ENCODE measurements around the gene AQP2.

Gene AQP2

GRCh38 chr12:49912345-49913255 lies 37.9 kb upstream of the AQP2 start:
- Histone ChIP-seq H3K4me3 (ENCODE audit: control insufficient read depth in 1 of 7, extremely low read depth in 1 of 7, insufficient read depth in 4 of 7, low read depth in 2 of 7, low read length in 6 of 7) (no peak overlapping the region), H3K4me1 (ENCODE audit: control extremely low read depth in 1 of 4, control insufficient read depth in 4 of 4, insufficient read depth in 4 of 4, low read length in 3 of 4) (no peaks in the 10 kb centered on the region), H3K9me3 (ENCODE audit: control extremely low read depth in 1 of 5, control insufficient read depth in 4 of 5, insufficient read depth in 2 of 5, low read depth in 1 of 5, low read length in 4 of 5) (no peaks in the 10 kb centered on the region), H3K27ac (ENCODE audit: insufficient read depth in 1 of 2, low read depth in 1 of 2, low read length in 2 of 2, poor library complexity in 1 of 2, severe bottlenecking in 2 of 2) (no peak overlapping the region), H3K36me3 (ENCODE audit: control insufficient read depth in 4 of 4, insufficient read depth in 4 of 4, low read length in 3 of 4) (no peaks in the 10 kb centered on the region), H3K27me3 (replicated peaks in 2 of 5; ENCODE audit: control insufficient read depth in 4 of 5, insufficient read depth in 5 of 5, low read length in 4 of 5) (peaks cover 0 to 5% (median 0%) of the 10 kb centered on the region in 5 experiments)
- ChIA-PET CTCF (no interaction called here), POLR2A (no interaction called here)
- 89% methylated on average over 15 of the region's 16 CpGs for WGBS (ENCODE audit: insufficient coverage)
- DNase-seq: no peak

DNA sequence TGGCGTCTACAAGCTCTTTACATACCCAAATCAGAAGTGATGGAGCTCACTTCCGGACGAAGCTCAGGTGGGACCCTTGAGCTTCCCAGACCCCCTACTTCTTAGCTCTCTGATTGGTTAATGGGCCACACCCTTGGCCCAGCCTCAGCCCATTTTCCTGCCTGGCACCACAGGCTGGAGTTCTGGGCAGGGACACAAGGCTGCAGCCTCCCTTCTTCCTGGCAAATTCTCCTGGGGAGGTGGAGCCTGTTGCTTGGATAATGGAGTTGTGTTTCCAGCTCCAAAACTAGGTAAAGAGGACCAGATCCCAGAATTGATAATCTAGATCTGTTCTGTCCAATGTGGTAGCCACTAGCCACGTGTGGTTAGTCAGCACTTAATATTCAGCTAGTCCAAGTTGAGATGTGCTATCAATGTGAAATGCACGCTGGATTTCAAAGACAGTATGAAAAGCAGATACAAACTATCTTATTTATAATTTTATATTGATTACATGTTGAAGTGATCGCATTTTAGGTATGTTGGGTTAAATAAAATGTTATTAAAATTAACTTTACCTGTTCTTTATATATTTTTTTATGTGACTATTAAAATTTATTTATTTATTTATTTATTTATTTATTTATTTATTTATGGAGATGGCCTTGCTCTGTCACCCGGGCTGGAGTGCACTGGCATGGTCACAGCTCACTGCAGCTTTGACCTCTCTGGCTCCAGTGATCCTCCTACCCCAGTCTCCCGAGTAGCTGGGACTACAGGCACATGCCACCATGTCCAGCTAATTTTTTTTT lies 34.2 kb upstream of the AQP2 start:
- Histone ChIP-seq H3K27me3 (replicated peaks in 2 of 5; ENCODE audit: control insufficient read depth in 4 of 5, insufficient read depth in 5 of 5, low read length in 4 of 5) (peaks cover 0 to 10% (median 0%) of the 10 kb centered on the region in 5 experiments), H3K9me3 (ENCODE audit: control extremely low read depth in 1 of 5, control insufficient read depth in 4 of 5, insufficient read depth in 2 of 5, low read depth in 1 of 5, low read length in 4 of 5) (no peaks in the 10 kb centered on the region), H3K27ac (ENCODE audit: insufficient read depth in 1 of 2, low read depth in 1 of 2, low read length in 2 of 2, poor library complexity in 1 of 2, severe bottlenecking in 2 of 2) (no peak overlapping the region), H3K36me3 (ENCODE audit: control insufficient read depth in 4 of 4, insufficient read depth in 4 of 4, low read length in 3 of 4) (no peaks in the 10 kb centered on the region), H3K4me1 (ENCODE audit: control extremely low read depth in 1 of 4, control insufficient read depth in 4 of 4, insufficient read depth in 4 of 4, low read length in 3 of 4) (no peaks in the 10 kb centered on the region), H3K4me3 (ENCODE audit: control insufficient read depth in 1 of 7, extremely low read depth in 1 of 7, insufficient read depth in 4 of 7, low read depth in 2 of 7, low read length in 6 of 7) (no peak overlapping the region)
- 94% methylated on average over 3 of the region's 8 CpGs for WGBS (ENCODE audit: insufficient coverage)
- no peak for DNase-seq
- ChIA-PET CTCF (interaction anchor here (0.6 to 1.9 kb wide), 5 partner anchors 12 to 308 kb away, joined by 3 to 7 read pairs (median 4); partner anchors contain the start of gene FAIM2), POLR2A (no interaction called here)

- ChIA-PET POLR2A (interaction anchor here (0.6 kb wide), 1 partner anchor 108 kb away, joined by 3 read pairs; no protein-coding TSS in a partner anchor), CTCF (interaction anchor here (1.1 to 1.8 kb wide), 2 partner anchors 16 to 19 kb away, joined by 3 to 4 read pairs; no protein-coding TSS in a partner anchor)
- Histone ChIP-seq H3K36me3 (ENCODE audit: control insufficient read depth in 4 of 4, insufficient read depth in 4 of 4, low read length in 3 of 4) (no peaks in the 10 kb centered on the region), H3K9me3 (ENCODE audit: control extremely low read depth in 1 of 5, control insufficient read depth in 4 of 5, insufficient read depth in 2 of 5, low read depth in 1 of 5, low read length in 4 of 5) (no peaks in the 10 kb centered on the region), H3K27me3 (replicated peaks in 2 of 5; ENCODE audit: control insufficient read depth in 4 of 5, insufficient read depth in 5 of 5, low read length in 4 of 5) (peaks cover 0 to 10% (median 0%) of the 10 kb centered on the region in 5 experiments), H3K4me1 (ENCODE audit: control extremely low read depth in 1 of 4, control insufficient read depth in 4 of 4, insufficient read depth in 4 of 4, low read length in 3 of 4) (no peaks in the 10 kb centered on the region), H3K27ac (ENCODE audit: insufficient read depth in 1 of 2, low read depth in 1 of 2, low read length in 2 of 2, poor library complexity in 1 of 2, severe bottlenecking in 2 of 2) (no peak overlapping the region), H3K4me3 (ENCODE audit: control insufficient read depth in 1 of 7, extremely low read depth in 1 of 7, insufficient read depth in 4 of 7, low read depth in 2 of 7, low read length in 6 of 7) (no peak overlapping the region)
- WGBS (ENCODE audit: insufficient coverage): 94% methylated on average over 10 of the region's 12 CpGs
- no peak for DNase-seq
Observed at GRCh38 chr12:49917166-49917787, 33.3 kb upstream of the AQP2 start.

GRCh38 chr12:49917788-49918173 lies 32.8 kb upstream of the AQP2 start:
- no peaks in the 10 kb centered on the region for H3K36me3 ChIP-seq (ENCODE audit: control insufficient read depth in 4 of 4, insufficient read depth in 4 of 4, low read length in 3 of 4)
- H3K27me3 ChIP-seq (replicated peaks in 2 of 5; ENCODE audit: control insufficient read depth in 4 of 5, insufficient read depth in 5 of 5, low read length in 4 of 5): peaks cover 0 to 10% (median 0%) of the 10 kb centered on the region in 5 experiments
- 100% methylated on average over 5 of the region's 5 CpGs for WGBS (ENCODE audit: insufficient coverage)
- no peaks in the 10 kb centered on the region for H3K9me3 ChIP-seq (ENCODE audit: control extremely low read depth in 1 of 5, control insufficient read depth in 4 of 5, insufficient read depth in 2 of 5, low read depth in 1 of 5, low read length in 4 of 5)
- no peak overlapping the region for H3K27ac ChIP-seq (ENCODE audit: insufficient read depth in 1 of 2, low read depth in 1 of 2, low read length in 2 of 2, poor library complexity in 1 of 2, severe bottlenecking in 2 of 2)
- H3K4me3 ChIP-seq (ENCODE audit: control insufficient read depth in 1 of 7, extremely low read depth in 1 of 7, insufficient read depth in 4 of 7, low read depth in 2 of 7, low read length in 6 of 7): no peak overlapping the region
- DNase-seq: no peak
- ChIA-PET CTCF (interaction anchor here (0.6 to 1.8 kb wide), 2 partner anchors 16 to 135 kb away, joined by 3 to 4 read pairs; no protein-coding TSS in a partner anchor), POLR2A (interaction anchor here (0.6 kb wide), 1 partner anchor 108 kb away, joined by 3 read pairs; no protein-coding TSS in a partner anchor)
- no peaks in the 10 kb centered on the region for H3K4me1 ChIP-seq (ENCODE audit: control extremely low read depth in 1 of 4, control insufficient read depth in 4 of 4, insufficient read depth in 4 of 4, low read length in 3 of 4)

GRCh38 chr12:49920241-49920914 lies 30.2 kb upstream of the AQP2 start:
- no peak overlapping the region for H3K27ac ChIP-seq (ENCODE audit: insufficient read depth in 1 of 2, low read depth in 1 of 2, low read length in 2 of 2, poor library complexity in 1 of 2, severe bottlenecking in 2 of 2)
- ChIA-PET CTCF (no interaction called here), POLR2A (no interaction called here)

GRCh38 chr12:49920915-49921286 lies 29.6 kb upstream of the AQP2 start:
- Histone ChIP-seq H3K4me1 (ENCODE audit: control extremely low read depth in 1 of 4, control insufficient read depth in 4 of 4, insufficient read depth in 4 of 4, low read length in 3 of 4) (no peaks in the 10 kb centered on the region), H3K27ac (ENCODE audit: insufficient read depth in 1 of 2, low read depth in 1 of 2, low read length in 2 of 2, poor library complexity in 1 of 2, severe bottlenecking in 2 of 2) (no peak overlapping the region), H3K36me3 (ENCODE audit: control insufficient read depth in 4 of 4, insufficient read depth in 4 of 4, low read length in 3 of 4) (no peaks in the 10 kb centered on the region), H3K9me3 (ENCODE audit: control extremely low read depth in 1 of 5, control insufficient read depth in 4 of 5, insufficient read depth in 2 of 5, low read depth in 1 of 5, low read length in 4 of 5) (no peaks in the 10 kb centered on the region), H3K27me3 (replicated peaks in 2 of 5; ENCODE audit: control insufficient read depth in 4 of 5, insufficient read depth in 5 of 5, low read length in 4 of 5) (peaks cover 0 to 10% (median 0%) of the 10 kb centered on the region in 5 experiments), H3K4me3 (ENCODE audit: control insufficient read depth in 1 of 7, extremely low read depth in 1 of 7, insufficient read depth in 4 of 7, low read depth in 2 of 7, low read length in 6 of 7) (no peak overlapping the region)
- ChIA-PET POLR2A (no interaction called here), CTCF (no interaction called here)
- WGBS (ENCODE audit: insufficient coverage): no CpG with 5 or more reads among the region's 3 CpGs
- DNase-seq: no peak

More at GRCh38 chr12:49920241-49920914, 30.2 kb upstream of the AQP2 start:
- H3K27me3 ChIP-seq (replicated peaks in 2 of 5; ENCODE audit: control insufficient read depth in 4 of 5, insufficient read depth in 5 of 5, low read length in 4 of 5): peaks cover 0 to 10% (median 0%) of the 10 kb centered on the region in 5 experiments
- no peak overlapping the region for H3K4me3 ChIP-seq (ENCODE audit: control insufficient read depth in 1 of 7, extremely low read depth in 1 of 7, insufficient read depth in 4 of 7, low read depth in 2 of 7, low read length in 6 of 7)
- H3K9me3 ChIP-seq (ENCODE audit: control extremely low read depth in 1 of 5, control insufficient read depth in 4 of 5, insufficient read depth in 2 of 5, low read depth in 1 of 5, low read length in 4 of 5): no peaks in the 10 kb centered on the region
- no peaks in the 10 kb centered on the region for H3K4me1 ChIP-seq (ENCODE audit: control extremely low read depth in 1 of 4, control insufficient read depth in 4 of 4, insufficient read depth in 4 of 4, low read length in 3 of 4)
- DNase-seq: no peak
- WGBS (ENCODE audit: insufficient coverage): 63% methylated on average over 6 of the region's 12 CpGs
- no peaks in the 10 kb centered on the region for H3K36me3 ChIP-seq (ENCODE audit: control insufficient read depth in 4 of 4, insufficient read depth in 4 of 4, low read length in 3 of 4)
